ENCODE results near the gene SOD3.

DNA sequence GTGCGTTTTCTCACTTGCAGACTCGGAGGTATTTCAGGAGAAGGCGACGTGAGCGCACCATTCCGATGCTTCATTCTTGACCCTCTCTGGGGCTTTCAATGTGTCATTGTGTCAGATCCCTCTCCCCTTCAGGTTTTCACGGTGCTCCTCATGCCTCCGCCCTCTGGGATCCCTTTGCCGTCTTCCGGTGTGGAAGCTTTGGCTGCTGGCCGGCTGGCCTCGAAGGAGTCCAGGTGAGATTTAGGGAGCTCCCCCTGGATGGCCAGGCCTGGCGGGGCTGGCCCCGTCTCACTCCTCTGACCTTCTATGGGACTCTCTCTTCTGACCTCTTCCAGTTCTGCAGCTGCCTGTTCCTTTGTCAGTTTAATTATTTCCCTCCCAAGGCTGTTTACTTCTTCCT lies 12.9 kb downstream of the SOD3 start:
- TF ChIP-seq, protein P1, sequence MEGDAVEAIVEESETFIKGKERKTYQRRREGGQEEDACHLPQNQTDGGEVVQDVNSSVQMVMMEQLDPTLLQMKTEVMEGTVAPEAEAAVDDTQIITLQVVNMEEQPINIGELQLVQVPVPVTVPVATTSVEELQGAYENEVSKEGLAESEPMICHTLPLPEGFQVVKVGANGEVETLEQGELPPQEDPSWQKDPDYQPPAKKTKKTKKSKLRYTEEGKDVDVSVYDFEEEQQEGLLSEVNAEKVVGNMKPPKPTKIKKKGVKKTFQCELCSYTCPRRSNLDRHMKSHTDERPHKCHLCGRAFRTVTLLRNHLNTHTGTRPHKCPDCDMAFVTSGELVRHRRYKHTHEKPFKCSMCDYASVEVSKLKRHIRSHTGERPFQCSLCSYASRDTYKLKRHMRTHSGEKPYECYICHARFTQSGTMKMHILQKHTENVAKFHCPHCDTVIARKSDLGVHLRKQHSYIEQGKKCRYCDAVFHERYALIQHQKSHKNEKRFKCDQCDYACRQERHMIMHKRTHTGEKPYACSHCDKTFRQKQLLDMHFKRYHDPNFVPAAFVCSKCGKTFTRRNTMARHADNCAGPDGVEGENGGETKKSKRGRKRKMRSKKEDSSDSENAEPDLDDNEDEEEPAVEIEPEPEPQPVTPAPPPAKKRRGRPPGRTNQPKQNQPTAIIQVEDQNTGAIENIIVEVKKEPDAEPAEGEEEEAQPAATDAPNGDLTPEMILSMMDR (IDR thresholded peaks at IDR 0.05 in 2 of 3, conservative IDR thresholded peaks at IDR 0.05 in 1 of 3; ENCODE audit: control insufficient read depth in 2 of 3, extremely low read depth in 1 of 3, insufficient read depth in 1 of 3, low read depth in 3 of 3, low read length in 3 of 3): no peak
- TF ChIP-seq HDAC2 (IDR thresholded peaks at IDR 0.05) (no peak), EZH2 (IDR thresholded peaks at IDR 0.05; ENCODE audit: borderline replicate concordance, control insufficient read depth, low read depth, low read length) (no peak), TARDBP (IDR thresholded peaks at IDR 0.05; ENCODE audit: borderline replicate concordance) (no peak), CEBPB (IDR thresholded peaks at IDR 0.05; ENCODE audit: borderline replicate concordance in 1 of 2, low read depth in 2 of 2, low read length in 2 of 2) (no peak), ZNF274 (IDR thresholded peaks at IDR 0.05; ENCODE audit: insufficient read depth, insufficient read length) (no peak), EP300 (IDR thresholded peaks at IDR 0.05; ENCODE audit: borderline replicate concordance in 1 of 2, control insufficient read depth in 1 of 2, low read depth in 2 of 2, low read length in 2 of 2) (no peak)

Measured in GM12878 (cell line).